Testis (tissue), 2 donors: ENCODE measurements around the gene FAM240A.

ENCODE experiments used
- POLR2A ChIP-seq: fragments of 450-650 bp; IDR thresholded peaks from one replicate; pipeline ENCODE4 v1.6.1; 2017; ENCODE audit warnings: antibody characterized with exemption, mild to moderate bottlenecking, moderate library complexity
- TF ChIP-seq, protein P1 (sequence below), 3 experiments: fragments of 450-650 bp in 2 of 3; fragments of 200-600 bp in 1 of 3; sonication (generic) in 1 of 3; IDR thresholded peaks; one replicate each; pipeline ENCODE4 v1.5.1; 2016 to 2019; ENCODE audit warnings: antibody characterized with exemption in 3 of 3, mild to moderate bottlenecking in 2 of 3, moderate library complexity in 1 of 3

DNA sequence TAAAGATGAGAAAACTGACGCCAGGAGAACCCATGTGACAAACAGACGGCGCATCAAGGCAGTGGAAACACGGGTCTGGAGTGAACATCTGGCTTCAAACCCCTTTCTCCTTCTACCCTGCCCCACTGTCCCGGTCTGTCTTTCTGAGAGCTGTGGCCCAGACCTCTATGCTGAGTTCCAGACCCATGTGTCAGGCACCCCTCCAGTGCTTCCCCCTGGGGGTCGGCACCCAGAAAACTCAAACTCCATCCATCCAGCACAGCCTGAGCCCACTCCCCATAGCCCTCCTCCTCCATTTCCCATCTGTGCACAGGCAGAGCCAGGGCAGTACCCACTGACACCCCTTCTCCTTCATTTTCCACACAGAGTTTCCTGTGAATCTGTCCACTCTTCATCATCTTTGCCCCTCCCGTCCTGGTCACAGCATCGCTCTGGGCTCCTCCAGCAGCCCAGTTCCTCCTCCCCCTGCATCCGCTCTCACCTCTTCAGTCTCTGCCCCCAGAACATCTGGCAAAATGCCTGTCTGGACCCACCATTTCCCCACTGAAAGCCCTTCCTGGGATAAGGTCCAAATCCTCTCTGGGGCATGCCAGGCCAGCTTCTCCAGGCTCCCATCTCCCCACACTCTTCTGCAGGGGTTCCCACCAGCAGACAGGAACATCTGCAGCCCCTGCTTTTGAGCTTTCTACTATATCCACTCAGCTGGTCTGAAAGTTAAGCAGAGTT is 2.9 kb downstream of the FAM240A start:
- TF ChIP-seq, protein P1, sequence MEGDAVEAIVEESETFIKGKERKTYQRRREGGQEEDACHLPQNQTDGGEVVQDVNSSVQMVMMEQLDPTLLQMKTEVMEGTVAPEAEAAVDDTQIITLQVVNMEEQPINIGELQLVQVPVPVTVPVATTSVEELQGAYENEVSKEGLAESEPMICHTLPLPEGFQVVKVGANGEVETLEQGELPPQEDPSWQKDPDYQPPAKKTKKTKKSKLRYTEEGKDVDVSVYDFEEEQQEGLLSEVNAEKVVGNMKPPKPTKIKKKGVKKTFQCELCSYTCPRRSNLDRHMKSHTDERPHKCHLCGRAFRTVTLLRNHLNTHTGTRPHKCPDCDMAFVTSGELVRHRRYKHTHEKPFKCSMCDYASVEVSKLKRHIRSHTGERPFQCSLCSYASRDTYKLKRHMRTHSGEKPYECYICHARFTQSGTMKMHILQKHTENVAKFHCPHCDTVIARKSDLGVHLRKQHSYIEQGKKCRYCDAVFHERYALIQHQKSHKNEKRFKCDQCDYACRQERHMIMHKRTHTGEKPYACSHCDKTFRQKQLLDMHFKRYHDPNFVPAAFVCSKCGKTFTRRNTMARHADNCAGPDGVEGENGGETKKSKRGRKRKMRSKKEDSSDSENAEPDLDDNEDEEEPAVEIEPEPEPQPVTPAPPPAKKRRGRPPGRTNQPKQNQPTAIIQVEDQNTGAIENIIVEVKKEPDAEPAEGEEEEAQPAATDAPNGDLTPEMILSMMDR (IDR thresholded peaks at IDR 0.05), result no peak
- no peak for TF ChIP-seq POLR2A
